AG20443 (cell line): Measurements from ENCODE around the gene CDCA3.
"Not testable (repeated sequence)": the region's sequence is repeated elsewhere in the genome, so short reads cannot be mapped to it uniquely, and the experiment has no call there.

Source experiments
- DNase-seq: peaks from one replicate; pipeline ENCODE4 v3.0.0; 2012; ENCODE audit warnings: low spot score, mixed read lengths

Gene CDCA3

GRCh38 chr12:6872073-6873048, 21.3 kb upstream of the CDCA3 start:
- DNase-seq: peak; percentile 89

DNA sequence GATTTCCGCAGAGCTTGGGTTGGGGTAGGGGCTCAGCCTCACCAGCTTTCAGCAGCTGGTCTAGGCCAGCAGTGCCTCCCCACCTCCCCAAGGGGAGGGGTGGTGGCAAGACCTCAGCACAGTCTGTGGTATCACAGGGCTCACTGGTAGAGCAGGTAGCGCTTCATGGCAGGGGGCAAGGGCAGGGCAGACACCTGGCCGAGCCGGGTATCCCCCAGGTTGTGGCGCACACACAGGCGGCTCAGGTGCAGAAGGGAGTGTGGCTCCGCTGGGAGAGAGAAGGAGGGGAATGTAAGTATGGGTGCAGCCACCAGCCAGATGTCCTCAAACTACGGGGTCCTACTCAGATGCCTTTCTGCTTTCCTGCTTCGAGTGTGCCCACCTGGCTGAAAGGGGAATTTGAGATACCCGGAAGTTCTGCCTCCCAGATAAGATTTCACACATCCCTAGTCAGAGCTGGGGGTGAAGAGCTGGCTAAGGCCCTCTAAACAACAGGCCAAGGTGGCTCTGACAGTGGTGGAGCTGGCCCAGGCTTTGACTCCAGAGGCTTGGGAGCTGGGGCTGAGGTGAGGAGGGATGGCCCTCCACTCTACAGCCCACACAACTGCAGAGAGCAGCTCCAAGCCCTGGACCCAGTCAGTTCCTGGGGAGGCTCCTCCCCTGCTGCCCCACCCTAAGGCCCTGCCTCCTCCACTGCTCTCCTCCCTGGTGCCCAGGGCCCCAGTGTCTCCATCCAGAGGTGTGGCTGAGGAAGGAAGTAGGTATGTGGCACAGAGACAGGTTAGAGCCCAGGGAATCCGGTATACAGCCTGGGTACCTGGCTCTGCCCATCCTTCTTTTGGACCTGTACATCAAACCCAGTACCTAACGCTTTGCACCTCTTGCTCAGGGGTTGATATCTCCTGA, 20.2 kb upstream of the CDCA3 start:
- DNase-seq: peak; percentile 51

GRCh38 chr12:6870304-6870703, 19.2 kb upstream of the CDCA3 start:
- not testable (repeated sequence) for DNase-seq

GRCh38 chr12:6869049-6870021, 18.2 kb upstream of the CDCA3 start:
- DNase-seq: peak; percentile 68

DNA sequence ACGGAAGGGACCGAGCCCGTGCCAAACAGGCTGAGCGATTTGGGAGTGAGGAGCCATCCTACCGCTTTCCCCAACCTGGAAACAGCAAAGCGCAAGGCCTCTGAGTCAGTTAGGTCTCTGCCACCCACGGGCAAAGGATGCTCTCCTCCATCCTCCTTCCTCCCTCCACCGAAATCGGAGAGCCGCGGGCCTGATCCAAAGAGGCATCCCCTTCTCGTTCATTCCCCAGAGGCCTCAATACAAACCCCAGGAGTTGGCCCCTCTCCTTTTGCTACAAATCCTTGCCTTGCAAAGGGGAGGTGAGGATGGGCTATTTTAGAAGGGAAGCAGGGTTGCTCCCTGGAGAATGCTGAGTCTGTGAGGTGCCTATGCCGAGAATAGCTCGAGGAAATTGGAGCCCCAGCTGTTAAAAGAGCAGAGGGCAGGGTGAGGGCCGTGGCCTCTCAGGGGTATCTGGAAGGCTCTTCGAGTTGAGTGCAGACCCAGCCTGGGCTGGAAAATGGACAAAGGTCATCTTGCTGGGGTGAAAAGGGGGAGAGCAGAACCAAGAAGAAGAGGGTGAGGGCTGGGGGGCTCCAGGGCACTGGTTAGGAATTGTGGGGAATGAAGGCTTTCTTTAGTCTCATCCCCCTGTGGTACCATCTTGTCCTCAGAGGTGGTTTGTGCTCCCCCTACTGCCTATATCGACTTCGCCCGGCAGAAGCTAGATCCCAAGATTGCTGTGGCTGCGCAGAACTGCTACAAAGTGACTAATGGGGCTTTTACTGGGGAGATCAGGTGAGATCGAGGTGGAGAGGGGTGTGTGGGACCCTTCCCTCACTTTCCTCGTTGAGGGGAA, 17.3 kb upstream of the CDCA3 start:
- no peak for DNase-seq

DNA sequence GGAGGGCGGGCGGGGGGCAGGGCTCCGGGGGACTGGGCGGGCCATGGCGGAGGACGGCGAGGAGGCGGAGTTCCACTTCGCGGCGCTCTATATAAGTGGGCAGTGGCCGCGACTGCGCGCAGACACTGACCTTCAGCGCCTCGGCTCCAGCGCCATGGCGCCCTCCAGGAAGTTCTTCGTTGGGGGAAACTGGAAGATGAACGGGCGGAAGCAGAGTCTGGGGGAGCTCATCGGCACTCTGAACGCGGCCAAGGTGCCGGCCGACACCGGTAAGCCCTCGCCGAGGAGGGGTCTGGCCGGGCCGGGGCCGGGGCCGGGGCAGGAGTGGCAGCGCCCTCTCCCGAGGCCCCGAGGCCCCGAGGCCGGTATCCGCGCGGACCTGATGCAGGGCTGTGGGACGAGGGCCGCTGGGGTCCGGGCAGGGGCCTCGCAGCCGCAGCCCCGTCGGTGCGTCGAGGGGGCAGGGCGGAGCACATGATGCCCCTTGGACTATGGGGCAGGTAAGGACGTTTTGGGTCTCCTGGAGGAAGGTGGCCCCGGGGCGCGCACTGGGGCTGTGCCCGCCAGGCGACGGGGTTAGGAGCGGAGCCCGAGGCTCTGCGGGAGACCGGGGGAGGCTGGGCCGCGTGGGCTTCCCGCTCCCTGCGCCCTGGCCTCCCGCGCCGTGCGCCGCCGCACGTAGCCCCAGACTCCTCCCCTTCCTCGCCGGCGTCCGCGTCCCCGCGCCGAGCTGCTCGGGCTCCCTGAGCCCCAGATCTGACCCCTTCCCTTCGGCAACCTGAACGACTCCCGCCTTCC, 16.5 kb upstream of the CDCA3 start, which contains the start of gene TPI1:
Gene TPI1 (plus strand): TSS at position 119 of the 798 bp plus-strand sequence. CDS start 36 bp downstream, at position 155.
- peak; percentile 96 for DNase-seq

GRCh38 chr12:6866920-6867412, 15.9 kb upstream of the CDCA3 start:
- peak; percentile 38 for DNase-seq

DNA sequence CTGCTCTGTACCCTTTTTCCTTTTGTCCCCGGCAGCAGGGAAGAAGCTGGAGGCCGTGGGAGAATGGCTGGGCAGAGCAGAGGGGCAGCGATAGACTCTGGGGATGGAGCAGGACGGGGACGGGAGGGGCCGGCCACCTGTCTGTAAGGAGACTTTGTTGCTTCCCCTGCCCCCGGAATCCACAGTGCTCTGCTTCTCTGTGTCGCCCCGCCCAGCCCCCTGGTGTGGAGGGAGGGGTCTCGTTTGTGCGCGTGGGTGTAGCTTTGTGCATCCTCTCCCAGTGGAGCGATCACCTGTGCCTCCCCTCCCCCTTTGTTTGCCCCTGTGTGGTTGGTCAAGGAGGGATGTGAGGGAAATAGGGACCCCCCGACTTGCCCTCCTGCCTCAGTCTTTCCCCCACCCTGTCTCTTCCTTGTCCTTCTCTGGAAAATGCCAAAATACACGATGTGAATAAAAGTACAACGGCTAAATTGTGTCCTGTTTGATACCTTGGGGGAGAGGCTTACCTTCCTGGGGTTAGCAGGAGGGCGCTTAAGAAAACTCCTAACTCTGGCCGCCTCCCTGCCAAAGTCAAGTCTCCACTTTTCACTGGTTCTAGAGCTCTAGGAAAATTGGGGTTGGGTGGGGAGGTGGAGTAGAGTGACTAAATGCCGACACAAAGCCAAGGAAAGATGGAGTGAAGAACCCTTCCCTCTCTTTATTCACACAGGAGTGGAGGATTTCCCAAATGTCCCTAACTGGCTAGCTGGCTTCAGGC, 15.3 kb upstream of the CDCA3 start:
- no peak for DNase-seq

DNA sequence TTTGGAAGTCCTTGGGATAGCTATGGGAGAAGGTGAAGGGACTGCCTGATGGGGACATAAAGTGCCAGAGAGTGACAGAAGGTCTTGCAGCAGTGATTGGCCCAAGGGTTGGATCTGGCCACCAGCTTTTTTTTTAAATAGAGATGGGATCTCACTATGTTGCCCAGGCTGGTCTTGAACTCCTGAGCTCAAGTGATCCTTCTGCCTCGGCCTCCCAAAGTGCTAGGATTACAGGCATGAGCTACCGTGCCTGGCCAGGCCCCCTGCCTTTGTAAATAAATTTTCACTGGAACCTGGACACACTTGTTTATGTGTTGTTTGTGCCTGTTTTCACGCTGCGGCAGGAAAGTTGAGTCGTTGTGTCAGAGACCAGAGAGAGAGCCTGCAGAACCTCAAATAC, 14.2 kb upstream of the CDCA3 start:
- not testable (repeated sequence) for DNase-seq

GRCh38 chr12:6863586-6864321, 12.7 kb upstream of the CDCA3 start:
- DNase-seq: no peak

DNA sequence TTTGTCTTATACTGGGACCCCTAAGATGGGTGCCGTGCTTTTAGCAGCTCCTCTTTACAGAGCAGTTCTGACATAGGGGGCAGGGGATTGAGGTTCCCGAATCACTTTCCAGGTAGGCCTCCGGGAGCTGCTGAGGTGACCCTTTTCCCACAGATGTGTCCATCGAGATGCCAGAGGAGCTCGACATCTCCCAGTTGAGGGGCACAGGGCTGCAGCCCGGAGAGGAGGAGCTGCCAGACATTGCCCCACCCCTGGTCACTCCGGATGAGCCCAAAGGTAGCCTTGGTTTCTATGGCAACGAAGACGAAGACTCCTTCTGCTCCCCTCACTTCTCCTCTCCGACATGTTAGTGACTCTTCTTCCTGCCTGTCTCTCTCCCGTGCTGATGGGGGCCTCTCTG, 11.9 kb upstream of the CDCA3 start:
- DNase-seq: no peak

- DNase-seq: no peak
Measured at GRCh38 chr12:6861391-6861790, 10.3 kb upstream of the CDCA3 start.

GRCh38 chr12:6860942-6861341, 9.9 kb upstream of the CDCA3 start:
- no peak for DNase-seq

GRCh38 chr12:6860116-6860515, 9.0 kb upstream of the CDCA3 start:
- DNase-seq: no peak

DNA sequence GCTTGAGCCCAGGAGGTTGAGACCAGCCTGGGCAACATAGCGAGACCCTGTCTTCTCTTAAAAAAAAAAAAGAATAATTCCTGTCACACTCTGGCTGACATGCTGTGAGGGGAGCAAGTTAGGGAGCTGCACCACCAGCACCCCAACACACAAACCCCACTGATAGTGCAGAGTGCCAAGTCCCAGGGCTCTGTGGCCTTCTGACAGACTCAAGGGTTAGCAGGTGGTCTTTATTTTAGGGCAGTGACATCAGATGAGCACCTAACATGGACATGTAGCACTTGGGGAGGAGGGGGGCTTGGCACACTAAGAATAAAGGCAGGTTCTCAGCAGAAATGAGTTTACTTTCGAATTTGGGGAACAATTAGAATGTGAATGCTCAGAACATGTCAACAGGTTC, 7.7 kb upstream of the CDCA3 start:
- DNase-seq: no peak

DNA sequence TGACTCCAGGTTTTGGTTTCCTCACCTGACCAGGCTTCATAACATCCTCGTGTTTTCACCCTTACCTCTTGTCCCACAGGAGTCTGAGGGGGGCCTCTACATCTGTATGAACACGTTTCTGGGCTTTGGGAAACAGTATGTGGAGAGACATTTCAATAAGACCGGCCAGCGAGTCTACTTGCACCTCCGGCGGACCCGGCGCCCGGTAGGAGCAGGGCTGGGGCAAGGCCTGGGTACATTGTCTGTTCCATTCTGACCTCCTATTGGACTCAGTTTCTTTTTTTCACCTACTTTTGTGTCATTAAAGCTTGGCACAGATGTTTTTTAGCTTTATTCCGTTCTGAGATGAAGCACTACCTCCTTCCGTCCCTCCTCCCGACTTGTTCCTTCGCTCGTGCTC, 4.2 kb upstream of the CDCA3 start:
- DNase-seq: no peak

DNA sequence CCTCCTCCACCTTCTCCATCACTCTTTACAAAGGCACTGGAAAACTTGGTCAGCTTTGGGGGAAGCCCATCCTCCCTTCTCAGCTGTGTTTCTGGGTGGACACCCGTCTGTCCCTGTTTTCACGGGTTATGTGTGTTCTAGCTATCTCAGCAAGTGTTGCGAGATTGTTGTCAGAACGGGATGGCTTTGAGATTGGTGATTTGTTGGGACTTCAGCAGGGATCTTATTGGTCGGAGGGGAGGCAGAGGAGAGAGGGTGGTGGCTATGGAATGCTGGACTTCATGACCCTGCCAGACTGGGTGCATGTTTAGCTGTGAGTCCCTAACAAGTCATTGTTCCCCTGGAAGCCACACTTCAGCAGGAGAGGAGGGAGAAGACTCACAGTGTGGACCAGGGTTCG, 3.0 kb upstream of the CDCA3 start:
- DNase-seq: no peak

GRCh38 chr12:6853626-6854025, 2.5 kb upstream of the CDCA3 start:
- no peak for DNase-seq
